ENCODE data around the gene RAD51B.

GRCh38 chr14:68566075-68566474 lies 746.5 kb downstream of the RAD51B start:
- TF ChIP-seq CTCF (IDR thresholded peaks at IDR 0.05 in 2 of 3, conservative IDR thresholded peaks at IDR 0.05 in 1 of 3; ENCODE audit: borderline replicate concordance in 1 of 3, insufficient read depth in 1 of 3, low read depth in 2 of 3, low read length in 2 of 3) (no peak), REST (IDR thresholded peaks at IDR 0.05; ENCODE audit: low read depth) (no peak), EGR1 (IDR thresholded peaks at IDR 0.05; ENCODE audit: low read depth) (no peak), EZH2 (IDR thresholded peaks at IDR 0.05) (no peak), YY1 (IDR thresholded peaks at IDR 0.05; ENCODE audit: extremely low read depth, insufficient replicate concordance, low read depth, low read length) (no peak), ATF3 (IDR thresholded peaks at IDR 0.05) (no peak), SP1 (IDR thresholded peaks at IDR 0.05; ENCODE audit: low read depth) (no peak), TCF7L2 (IDR thresholded peaks at IDR 0.05; ENCODE audit: borderline replicate concordance, extremely low read depth, insufficient read depth, insufficient read length) (no peak), POLR2A (IDR thresholded peaks at IDR 0.05; ENCODE audit: borderline replicate concordance, extremely low read depth, insufficient read depth, insufficient read length) (no peak), POLR2AphosphoS5 (IDR thresholded peaks at IDR 0.05; ENCODE audit: low read depth, low read length) (no peak), EZH2phosphoT487 (IDR thresholded peaks at IDR 0.05; ENCODE audit: borderline replicate concordance) (no peak), ZBTB33 (IDR thresholded peaks at IDR 0.05; ENCODE audit: extremely low read depth, insufficient replicate concordance, low read length) (no peak), MAX (IDR thresholded peaks at IDR 0.05) (no peak), CEBPB (IDR thresholded peaks at IDR 0.05; ENCODE audit: low read depth) (no peak)

All from HCT116 (cell line).